ENCODE data around the gene LAG3. TPM values are rescaled to one million over a fixed set of nuclear protein-coding genes. Genes with fewer than 3 reads are reported as not detected.

Gene LAG3
- total RNA-seq, 1 donor from 2014 or later: not detected

DNA sequence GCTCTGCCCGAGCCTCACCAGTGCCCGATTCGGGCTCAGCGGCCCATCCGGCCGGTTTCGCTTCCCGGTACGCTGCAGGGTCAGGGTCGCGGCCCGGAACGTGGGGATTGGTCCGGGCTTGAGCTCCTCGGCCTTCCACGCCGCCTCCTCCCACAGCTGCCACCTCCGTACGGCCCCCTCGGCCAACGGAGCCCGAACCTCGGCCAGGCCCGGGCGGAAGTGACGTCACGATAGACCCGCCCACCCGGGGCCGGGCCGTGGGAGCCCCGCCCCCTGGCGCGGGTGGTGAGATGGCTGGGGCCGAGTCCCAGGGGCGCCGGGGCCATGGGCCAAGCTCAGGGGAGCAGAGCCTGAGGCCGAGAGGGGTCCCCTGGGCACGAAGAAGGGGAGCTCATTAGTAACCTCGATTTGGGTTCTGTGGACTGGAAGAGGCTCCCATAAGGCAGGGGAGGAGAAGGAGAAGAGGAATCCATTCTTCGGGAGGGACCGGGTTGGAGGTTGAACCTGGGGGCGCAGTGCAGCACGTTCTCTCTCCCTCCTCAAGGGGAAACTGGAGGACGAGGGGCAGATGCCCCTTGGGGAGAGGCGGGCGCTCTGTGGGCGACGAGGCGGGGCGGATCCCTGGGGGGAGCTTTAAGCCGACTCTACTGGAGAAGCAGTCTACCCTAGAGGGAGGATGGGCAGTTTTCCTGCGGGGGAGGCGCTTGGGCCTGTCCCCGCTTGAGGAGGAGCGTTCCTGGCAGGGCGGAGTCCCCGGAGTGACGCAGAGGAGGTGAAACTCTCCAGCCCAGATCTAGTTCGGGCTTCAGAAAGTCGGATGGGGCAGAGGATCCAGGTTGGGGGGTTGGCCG lies 19.2 kb upstream of the LAG3 start, which contains the start of gene MLF2:
MLF2 (minus strand) TSS at position 221 of the 851 bp plus-strand sequence. CDS start 807 bp downstream, outside the sequence.
- peak; percentile 99 for DNase-seq (ENCODE audit: low read depth)

DNA sequence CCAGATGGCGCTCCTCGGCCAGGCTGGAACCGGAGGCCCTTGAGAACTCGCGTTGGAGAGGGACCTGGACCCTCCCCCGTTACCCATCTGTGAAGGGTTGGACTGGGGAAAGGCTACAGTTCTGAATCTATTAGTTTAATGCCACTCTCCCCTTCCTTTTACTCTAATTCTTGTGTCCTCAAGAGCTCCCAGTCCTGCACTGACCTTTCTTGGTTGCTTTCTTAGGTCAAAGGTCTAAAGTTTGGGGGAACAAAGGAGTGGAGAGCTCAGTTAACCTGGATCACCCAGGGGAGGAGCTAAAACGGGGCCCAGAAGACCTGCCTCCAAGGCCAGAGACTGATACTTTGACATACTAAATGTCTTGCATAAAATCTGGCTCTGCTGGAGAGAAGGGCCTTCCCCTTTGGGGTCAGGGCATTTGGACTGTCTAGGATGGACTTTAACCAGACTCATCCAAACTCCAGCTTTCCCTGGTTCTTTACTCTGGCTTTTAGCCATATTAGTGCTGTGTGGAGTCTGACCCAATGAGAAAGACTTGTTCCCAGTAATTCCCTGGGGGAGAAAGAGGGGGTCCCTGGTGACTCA lies 18.5 kb upstream of the LAG3 start:
- no peak for DNase-seq (ENCODE audit: low read depth)

DNA sequence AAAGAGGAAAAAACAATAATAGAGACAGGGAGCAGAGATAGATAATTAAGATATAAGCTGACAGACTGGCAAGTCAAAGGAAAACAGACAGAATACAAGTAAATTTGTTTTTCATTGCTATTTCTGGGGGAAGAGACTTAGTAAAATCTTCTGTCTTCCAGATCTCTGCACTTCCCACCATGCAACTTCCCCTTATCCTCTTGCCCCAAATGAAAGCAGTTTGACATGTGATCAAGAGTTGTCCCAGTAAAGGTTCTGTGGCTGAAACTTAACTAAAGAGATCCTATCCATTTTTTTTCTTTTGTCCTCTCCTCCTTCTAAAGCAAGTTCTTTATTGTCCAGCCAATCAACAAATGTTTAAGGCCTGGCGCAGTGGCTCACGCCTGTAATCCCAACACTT lies 17.9 kb upstream of the LAG3 start:
- DNase-seq (ENCODE audit: low read depth): no peak

DNA sequence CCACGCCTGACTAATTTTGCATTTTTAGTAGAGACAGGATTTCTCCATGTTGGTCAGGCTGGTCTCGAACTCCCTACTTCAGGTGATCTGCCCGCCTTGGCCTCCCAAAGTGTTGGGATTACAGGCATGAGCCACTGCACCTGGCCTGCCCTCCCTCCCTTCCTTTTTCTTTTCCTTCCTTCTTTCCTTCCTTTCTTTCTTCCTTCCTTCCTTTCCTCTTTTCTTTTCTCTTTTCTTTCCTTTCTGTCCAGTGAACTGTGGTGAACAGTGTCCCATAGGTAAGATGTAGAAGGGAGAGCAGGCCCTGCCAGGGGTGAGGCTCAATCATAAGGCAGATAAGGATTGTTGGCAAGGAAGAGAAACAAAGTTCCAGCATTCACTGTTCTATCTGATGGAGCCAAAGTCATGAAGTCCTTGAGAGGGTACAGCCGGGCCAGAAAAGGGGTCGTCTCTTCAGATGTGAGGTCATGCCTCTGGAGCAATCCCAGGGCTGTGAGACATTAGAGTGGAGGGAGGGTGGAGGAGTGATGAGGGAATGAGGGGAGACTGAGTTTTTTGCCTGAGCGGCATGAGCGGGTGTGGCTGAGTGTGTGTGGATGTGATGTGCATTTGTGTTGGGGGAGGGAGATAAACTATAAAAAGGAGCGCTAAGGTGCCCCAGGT lies 15.2 kb upstream of the LAG3 start:
- DNase-seq (ENCODE audit: low read depth): no peak

DNA sequence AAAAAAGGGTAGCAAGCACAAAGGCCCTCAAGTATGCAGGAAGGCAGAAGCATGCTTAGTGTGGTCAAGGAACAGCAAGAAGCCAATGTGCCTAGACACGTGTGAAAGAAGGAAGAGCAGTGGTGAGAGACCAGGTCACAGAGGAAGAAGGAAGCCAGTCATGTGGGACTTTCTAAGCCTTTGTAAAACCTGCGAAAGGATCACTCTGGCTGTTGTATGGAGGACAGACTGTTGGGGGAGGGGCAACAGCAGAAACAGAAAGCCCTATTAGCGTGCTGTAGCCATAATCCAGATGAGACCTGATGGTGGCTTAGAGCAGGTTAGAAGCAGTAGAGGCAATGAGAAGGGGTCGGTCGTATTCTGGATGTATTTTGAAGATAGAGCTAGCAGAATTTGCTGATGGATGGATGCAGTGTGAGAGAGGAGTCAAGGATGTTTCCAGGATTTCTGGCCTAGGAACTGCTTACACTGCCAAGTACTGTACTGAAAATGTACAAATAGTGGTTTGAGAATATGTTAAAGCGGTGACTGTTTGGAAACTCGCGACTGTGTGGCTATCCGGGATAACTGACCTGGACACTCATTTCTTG lies 13.7 kb upstream of the LAG3 start:
- DNase-seq (ENCODE audit: low read depth): no peak

DNA sequence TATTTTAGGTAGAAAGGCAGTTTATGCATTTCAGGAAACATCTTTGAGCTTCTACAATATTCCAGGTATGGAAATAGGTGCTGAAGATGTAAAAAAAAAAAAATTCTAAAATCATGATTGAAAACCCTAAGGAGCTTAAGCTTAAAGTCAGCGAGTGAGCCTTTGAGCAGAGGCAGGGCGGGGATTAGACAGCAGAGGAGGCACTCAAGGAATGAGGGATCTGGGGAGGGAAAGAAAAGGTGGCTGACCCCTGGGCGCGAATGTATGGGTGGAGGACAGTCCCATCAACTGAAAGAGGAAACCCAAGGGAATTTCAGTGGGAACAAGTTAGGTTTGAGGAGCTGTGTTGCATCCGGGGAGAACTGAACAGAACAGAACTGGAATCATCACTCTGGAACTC lies 12.6 kb upstream of the LAG3 start:
- DNase-seq (ENCODE audit: low read depth): no peak

DNA sequence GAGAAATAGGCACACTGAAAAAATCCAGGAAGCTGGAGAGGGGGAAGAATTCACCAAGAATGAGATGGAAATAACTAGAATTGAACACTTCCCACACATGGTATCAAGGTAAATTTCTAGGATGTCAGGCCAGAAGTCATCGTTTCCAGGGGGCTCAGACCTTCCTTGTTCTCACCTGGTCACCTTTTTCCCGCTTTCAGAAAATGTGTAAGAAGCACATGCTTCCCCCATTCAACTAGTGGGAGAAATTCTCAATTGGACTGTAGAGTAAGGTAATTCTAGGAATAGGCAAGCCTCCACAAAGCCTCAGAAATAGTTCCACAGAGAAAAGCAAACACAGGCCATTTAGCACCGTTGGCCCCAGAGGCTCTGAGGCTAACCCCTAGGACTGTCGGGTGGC lies 8.9 kb upstream of the LAG3 start:
- DNase-seq (ENCODE audit: low read depth): no peak

DNA sequence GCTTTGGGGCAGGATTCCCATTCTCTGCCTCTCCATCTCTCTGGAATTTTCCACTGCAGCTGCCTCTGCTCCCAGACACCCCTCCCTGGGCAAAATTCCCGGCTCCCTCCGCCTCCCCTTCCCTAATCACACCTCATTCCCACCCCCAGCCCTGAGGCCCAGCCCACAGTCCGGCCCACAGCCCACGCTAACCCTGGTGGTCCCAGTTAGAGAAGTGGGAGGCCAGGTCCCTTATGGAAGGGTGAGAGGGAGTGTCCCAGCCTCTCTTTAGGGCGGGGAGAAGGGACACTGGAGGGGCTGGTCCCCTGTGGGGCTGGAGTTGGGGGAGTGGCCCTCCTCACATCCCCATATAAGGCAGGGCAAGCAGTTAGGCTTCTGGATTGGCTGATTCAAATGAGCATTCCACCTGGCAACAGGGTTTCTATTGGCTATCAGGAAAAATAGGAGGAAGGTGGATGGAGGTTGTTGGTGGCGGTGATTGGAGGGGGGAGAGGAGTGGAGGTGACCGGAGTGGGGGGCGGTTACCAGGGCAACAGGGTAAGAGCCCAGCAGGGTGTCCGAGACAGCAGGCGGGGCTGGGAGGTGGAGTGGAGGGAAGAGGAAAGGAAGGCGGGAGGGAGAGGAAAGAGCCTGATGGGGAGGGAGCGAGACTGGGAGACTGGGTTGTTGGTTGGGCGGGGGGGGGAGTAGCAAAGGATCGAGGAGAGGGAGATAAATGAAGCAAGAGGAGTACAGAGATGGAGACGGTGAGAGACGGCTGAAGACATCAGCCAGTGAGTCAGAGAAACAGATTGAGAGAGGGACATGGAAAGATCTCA lies 8.1 kb upstream of the LAG3 start:
- peak; percentile 99 for DNase-seq (ENCODE audit: low read depth)

DNA sequence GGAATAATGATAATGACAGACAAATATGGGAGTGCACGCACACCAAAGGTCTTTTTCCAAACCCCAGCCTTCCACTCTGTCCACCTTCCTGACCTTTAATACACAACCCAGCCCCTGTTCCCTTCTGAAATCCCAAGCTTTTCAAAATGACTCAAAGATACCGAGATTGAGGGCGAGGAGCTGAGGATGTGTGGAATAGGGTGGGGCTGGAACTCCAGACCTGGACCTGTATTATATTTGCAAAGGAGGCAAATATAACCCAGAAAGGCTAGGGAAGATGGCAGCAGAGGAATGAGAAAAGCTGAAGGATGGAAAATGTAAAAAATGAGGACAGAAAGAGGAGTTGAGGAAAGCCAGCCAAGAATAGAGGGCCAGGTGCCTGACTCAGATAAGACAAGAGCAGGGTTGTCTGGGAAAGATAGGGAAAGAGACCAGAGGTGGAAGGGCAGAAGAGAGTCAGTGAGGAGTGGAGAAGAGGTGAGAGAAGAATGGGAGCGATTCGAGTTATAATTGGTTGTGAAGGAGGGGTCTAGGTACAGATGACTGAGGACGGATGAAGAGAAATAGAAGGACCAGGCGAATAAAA lies 7.2 kb upstream of the LAG3 start:
- DNase-seq (ENCODE audit: low read depth): no peak

DNA sequence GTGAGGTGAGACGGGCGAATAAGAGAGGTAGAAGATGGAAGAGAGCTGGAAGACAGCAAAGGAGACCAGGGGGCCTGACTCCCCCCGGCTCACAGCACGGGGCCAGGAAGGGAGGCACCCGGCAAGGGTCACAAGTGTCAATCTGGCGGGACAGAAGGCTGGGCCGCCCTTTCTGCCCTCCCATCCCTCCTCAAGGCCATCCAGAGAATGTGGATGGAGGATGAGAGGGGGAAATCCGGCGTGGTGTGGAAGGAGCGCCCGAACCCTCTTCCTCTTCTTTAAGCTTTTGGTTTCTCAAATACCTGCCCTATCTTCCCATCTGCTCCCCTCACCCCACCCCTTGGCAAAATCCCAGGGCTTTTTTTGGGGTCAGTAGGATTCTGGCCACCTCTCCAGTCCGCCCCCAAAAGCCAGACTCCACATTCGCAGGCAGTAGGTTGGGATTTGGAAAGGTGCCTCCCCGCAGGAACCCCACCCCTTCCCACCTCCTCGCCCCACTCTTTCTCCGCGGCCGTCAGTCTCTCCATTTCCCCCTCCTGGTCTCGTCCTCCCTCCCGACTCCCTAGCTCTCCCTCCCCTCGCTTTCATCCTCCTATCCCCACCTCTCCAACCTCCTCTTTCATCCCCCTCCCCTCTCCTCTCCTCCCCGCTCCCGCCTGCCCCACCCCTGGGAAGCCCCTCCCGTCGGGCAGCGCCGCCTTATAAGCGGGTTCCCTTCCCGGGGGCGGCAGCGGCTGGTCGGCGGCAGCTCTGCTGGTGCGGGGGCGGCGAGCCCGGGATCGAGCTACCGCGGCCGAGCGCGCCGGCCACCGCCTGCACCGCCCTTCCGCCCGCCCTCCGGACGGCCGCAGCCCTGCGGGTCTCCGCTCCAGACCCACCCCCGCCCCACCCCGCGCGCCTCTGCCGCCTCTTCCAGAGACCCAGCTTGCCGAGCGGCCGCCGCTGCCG lies 6.4 kb upstream of the LAG3 start, which contains the start of gene PTMS:
PTMS (plus strand) TSS at position 730 of the 948 bp plus-strand sequence. CDS start 343 bp downstream, outside the sequence.
- peak; percentile 83 for DNase-seq (ENCODE audit: low read depth)

DNA sequence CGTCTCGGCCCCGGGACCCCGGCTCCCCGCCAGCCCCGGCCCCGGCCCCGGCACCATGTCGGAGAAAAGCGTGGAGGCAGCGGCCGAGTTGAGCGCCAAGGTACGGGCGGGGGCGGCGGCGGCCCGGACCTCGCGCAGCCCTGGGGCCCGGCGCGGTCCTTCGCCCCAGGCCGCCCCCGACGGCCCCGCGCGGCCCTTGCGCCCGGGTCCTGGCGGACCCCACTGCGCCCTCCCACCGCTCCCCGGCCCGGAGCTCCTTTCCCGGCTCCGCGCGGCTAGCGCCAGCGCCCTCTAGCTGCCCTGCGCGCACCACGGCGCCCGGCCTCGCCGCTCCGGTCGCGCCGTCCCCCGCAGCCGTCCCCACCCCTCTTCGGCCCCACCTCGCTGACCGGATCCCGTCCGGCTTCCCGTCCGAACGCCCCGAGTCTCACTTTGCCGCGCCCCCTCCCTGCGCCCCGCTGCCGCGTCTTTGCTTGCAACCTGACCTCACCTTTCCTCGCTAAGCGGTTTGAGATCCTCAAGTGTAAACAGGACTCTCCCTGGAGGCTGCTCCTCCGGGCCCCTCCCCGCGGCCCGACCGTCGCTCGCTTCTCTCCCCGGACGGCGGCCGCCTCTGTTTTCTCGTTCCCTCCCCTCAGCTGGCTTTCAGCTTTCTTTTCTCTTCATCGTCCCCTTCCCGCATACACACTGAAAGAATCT lies 5.5 kb upstream of the LAG3 start:
- DNase-seq (ENCODE audit: low read depth): peak; percentile 81

DNA sequence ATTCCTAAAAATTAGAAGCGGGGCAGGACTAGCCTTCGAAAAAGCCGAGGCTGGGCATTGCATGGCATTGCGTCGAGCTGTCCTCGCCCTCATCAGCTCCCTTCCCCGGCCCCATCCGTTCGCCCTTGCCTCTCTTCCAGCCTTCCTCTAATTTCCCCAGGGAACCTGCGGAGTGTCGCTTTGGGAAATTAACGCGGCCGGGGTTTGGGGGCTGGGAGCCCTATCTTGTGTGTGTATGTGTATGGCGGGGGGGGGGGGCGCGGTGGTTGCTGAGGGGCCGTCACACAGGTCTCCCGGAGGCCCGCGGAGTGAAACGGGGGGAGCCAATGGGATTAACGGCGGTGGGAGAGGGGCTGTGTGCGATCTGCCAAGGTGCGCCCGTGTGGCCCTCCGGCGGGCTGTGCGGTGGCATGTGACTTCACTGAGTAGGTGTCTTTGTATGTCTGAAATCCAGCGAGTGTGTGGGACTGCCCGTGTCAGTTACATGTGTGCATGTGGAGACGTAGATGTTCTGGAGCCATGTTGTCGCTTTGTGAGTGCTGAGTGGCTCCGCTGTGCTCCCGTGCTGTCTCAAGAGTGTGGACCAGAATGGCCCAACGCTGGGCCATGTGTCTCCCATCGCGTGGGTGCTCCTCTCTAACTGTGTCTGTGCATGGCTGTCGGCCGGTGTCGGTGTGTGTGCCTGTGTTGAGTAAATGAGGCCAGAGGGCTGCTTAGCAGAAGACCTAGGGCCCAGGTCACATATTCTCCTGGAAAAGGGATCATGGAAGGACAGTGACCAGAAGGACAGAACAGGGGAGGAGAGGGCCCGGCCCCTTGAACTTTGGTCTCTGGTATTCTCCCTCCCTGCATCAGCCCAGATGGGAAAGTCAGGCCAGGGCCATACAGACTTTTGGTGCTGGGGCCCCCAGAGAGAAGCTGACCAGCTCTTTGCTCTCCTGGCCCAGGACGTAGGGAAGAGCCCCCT lies 4.7 kb upstream of the LAG3 start:
- DNase-seq (ENCODE audit: low read depth): peak; percentile 30

DNA sequence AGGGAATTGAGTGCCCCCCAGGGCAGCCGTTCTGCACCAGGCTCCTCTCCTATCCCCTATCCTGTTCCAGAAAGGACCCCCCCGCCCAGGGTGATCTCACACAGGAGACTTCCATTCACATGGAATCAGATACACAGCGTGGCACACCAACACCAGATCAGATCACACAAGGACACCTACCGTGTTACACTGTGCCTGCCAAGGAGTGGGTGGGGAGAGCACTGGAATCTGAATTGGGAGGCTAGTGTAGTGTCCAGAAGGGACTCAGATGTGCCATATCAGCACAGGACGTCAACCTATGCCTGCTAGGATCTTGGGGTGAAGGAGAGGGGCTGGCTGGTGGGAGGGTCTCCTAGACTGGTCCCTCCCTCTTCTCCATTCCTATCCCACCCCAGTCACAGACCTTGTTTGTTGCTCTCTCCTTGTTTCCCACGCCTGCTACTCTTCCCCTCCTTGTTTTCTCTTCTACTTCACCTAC lies 3.8 kb upstream of the LAG3 start:
- DNase-seq (ENCODE audit: low read depth): peak; percentile 13

DNA sequence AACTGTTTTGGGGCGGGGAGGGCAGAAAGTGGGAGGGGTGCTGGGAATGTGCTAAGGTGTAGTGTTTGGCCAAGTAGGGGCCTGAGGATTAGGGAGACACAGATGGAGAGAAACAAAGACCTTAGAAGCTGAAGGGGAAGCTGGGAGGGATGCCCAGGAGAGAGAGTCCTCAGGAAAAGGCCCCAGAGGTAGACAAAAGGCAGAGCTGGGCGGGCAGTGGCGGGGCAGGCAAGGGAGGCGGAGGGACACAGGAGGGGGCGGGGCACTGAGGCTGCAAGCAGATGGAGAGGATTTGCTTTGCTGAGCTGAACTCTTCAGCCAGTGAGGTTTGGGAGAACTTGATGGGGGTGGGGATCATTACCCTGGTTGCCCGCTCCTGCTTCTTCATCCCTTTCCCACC lies 3.3 kb upstream of the LAG3 start:
- peak; percentile 31 for DNase-seq (ENCODE audit: low read depth)

DNA sequence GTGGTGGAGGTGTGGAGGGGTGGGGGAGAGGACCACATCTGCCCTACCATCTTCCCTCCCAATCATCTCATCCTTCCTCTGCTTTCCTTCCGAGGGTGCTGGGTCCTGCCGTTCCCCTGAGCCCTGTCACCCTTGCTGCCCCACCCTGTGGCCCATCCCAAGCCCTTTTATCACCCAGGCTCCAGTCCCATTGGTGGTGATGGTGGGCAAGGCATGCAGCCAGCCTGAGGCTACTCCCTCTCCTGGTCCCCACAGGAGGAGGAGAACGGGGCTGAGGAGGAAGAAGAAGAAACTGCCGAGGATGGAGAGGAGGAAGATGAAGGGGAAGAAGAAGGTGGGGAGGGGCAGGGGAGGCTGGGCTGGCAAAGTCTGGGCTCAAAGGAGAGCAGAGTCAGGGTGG lies 2.7 kb upstream of the LAG3 start:
- DNase-seq (ENCODE audit: low read depth): no peak

DNA sequence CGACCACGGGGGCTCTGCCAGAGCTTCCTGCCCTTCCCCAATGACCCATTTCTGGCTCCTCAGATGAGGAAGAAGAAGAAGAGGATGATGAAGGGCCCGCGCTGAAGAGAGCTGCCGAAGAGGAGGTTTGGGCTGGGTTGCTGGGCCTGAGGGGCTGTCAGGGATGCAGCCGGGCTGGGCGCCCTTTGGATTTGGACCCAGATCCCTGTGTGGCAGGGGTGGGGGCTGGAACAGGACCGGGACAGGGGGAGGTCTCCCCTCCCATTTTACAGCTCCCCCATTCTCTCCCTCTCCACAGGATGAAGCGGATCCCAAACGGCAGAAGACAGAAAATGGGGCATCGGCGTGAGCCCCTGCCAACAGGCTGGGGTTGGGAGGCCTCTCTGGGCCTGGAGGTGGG lies 2.2 kb upstream of the LAG3 start:
- DNase-seq (ENCODE audit: low read depth): no peak

DNA sequence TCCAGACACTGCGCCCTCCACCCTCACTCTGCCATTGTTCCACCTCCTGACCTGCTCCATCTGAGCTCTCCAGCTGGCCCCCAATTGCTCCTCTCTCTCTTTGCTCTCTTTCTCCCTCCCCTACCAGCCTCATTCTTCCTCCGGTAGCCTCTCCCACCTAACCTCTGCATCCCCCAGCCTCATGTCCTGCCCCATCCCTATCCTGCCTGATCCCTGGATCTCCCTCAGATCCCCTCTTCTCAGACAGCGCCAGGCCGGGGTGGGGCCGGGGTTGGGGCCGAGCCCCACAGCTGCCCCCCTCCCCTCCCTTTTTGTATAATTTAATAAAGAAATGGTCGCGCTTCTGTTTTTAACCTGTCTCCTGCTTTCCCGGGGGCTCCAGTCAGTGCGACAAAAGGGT lies 1.7 kb upstream of the LAG3 start:
- no peak for DNase-seq (ENCODE audit: low read depth)

All from myocyte (in vitro differentiated cells).